H1 (cell line): Measurements from ENCODE around the gene CTNNA3. TPM values are rescaled to one million over a fixed set of nuclear protein-coding genes. Genes with fewer than 3 reads are reported as not detected.

Experiments
- KDM4A ChIP-seq: IDR thresholded peaks from one replicate; pipeline ENCODE4 v1.7.1; 2012; ENCODE audit warnings: low read depth, mild to moderate bottlenecking, moderate library complexity, low read length, inconsistent platforms; ENCODE audit not compliant: severe bottlenecking
- RFX5 ChIP-seq: IDR thresholded peaks from 2 replicates; pipeline ENCODE4 v1.6.1; 2011; ENCODE audit warnings: low read depth, low read length, improper control_type of control experiment, borderline replicate concordance
- polyA plus RNA-seq, 7 experiments: library from polyadenylated mRNA; depleted of rRNA in 3 of 7; stranded (reverse) in 5 of 7; unstranded in 2 of 7; fragments of >200 nt in 5 of 7; fragments of 200-250 nt in 2 of 7; gene quantifications; 1 replicate in 5 of 7; 2 replicates in 1 of 7; 4 replicates in 1 of 7; pipeline versions ENCODE4 v1.2.1 to v1.2.3, GENCODE V29; 2011 to 2013; ENCODE audit warnings: missing spikeins in 2 of 7, mixed read lengths in 2 of 7
- total RNA-seq: library from RNA; stranded (reverse); fragmentation: NEBNext Ultra II Directional; extraction: Animal tissue kit (Norgen Biotek cat#: 25700); gene quantifications from 2 replicates; pipeline ENCODE4 v1.2.1, GENCODE V29; 2021

The CTNNA3 gene
- total and polyA plus RNA-seq, 2 of the 8 experiments (the other 6 are each of a cell fraction or from before 2014, with no cell fraction given), result 1.3 to 1.5 TPM

DNA sequence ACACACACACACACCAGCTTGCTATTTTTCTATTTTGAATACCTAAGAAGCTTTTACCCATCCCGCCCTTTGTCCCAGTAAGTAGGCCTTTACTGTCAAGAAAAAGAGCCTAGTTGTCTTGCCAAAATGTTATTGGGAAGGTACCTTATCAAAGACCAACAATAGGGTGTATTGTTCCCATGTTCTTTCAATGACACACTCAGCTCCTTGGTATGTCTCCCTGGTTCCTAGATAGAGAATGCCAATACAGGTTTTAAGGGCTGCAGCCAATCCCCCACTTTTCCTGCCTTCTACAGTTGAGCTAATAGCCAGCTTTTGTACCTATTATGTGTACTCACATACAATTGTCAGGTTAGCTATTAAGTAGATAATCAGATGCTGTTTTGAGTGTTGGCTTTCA is 862.1 kb downstream of the CTNNA3 start (continued):
- TF ChIP-seq KDM4A (no peak), RFX5 (no peak)
